HG03558 (cell line): ENCODE measurements around the gene ZNF789.
A peak's percentile ranks its signal among the peaks of the same experiment; 100 is the strongest.

Experiments
- ATAC-seq: cut with Tn5 transposase; IDR thresholded peaks from one replicate; pipeline ENCODE4 v1.9.1; 2021; ENCODE audit warnings: moderate number of reproducible peaks; ENCODE audit not compliant: unreplicated experiment; ENCODE audit errors: extremely low read depth

ZNF789 gene

DNA sequence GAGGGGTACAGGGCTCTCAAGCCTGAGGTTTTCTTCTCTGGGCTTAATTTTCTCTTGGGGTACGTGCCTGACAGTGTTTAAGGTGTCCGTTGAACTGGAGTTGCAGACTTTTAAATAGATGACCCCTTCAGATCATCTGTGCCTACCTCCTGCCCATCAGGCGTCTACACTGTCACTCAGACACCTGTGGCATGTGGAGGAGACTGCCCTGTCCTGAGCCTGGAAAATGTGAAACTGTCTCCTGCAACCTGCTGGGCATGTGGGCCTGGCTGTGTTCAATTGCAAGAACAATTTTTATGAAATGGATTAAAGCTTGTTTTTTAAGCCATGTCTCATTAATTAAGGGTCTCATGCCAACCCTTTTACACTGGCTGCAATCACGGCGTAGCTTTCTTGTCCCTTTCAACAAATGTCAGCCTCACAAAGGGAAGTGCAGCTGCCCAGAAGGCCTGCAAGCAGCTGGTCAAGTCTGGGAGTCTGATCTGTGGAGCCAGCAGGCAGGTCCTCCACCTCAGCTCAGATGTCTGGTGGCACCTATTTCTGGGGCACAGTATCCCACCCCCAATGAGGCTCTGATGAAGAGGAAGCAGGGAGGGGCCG is 15.5 kb upstream of the ZNF789 start:
- ATAC-seq, result no peak

GRCh38 chr7:99457650-99458493 is 14.8 kb upstream of the ZNF789 start:
- no peak for ATAC-seq

- ATAC-seq, result no peak
Observed at GRCh38 chr7:99459087-99459486, 13.6 kb upstream of the ZNF789 start.

DNA sequence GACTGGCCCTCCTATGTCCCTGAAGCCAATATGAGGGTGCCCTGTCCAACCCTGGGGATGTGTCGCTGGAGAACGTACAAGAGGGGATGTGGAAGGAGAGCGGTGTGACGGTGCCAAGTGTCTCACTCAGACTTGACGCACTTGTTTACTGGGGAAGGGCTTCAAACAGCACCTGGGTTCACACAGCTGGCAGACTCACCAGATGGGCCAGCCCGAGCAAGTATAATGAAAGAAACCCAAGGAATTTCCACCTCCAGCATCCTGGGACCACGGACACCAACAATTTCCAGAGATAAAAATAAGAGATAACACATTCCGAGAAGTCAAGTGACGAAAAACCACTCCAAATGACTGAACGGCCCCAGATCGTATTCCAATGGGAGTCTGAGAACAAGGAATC is 12.0 kb upstream of the ZNF789 start:
- no peak for ATAC-seq

- ATAC-seq, result no peak
Observed at GRCh38 chr7:99461221-99461620, 11.5 kb upstream of the ZNF789 start.

GRCh38 chr7:99465421-99465768 is 7.3 kb upstream of the ZNF789 start:
- no peak for ATAC-seq

- ATAC-seq, result no peak
Observed at GRCh38 chr7:99468336-99468918, 4.3 kb upstream of the ZNF789 start.

DNA sequence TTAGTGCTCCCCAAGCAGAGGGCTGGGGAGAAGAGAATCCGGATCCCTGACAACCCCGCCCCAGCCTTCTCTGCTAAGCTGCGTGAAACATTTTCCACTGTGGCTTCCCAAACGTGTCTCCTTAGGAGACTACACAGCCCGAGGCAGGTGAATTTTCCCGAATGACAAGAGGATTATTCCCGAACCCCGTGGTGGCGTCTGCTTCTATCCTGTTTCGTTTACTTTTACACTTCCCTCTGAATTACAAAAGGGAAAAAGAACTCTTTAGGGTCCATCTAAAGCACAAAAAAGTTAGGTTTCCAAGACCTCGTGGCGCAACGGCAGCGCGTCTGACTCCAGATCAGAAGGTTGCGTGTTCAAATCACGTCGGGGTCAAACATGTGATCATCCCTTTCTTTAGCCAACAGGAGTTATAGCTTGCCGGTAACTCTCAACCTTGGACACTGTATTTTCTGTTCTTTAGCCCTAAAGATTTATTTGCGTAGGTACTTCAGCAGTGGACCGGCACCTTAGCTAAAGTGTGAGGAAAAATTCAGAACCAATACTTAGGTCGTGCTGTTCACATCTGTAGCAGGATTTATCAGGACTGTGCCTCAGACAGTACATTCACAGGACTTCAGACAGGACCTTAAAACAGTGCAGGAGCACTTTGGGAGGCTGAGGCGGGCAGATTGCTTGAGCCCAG is 3.2 kb upstream of the ZNF789 start:
- no peak for ATAC-seq

DNA sequence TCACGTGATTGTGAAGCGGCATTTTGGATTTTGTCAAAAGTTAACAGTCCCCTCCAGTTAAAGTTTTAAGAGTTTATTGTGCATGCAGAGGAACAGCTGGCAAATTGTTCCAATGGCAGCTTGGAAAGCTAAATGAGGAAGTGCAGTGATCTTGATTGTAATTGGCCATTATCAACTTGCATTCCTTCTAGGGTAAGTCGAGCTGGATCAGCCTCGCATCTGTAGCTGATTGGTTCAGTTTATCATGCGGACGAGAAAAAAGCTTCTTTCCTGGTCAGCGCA is 566 bp downstream of the ZNF789 start:
- no peak for ATAC-seq

- no peak for ATAC-seq
Observed at GRCh38 chr7:99476107-99476506, 3.4 kb downstream of the ZNF789 start.

DNA sequence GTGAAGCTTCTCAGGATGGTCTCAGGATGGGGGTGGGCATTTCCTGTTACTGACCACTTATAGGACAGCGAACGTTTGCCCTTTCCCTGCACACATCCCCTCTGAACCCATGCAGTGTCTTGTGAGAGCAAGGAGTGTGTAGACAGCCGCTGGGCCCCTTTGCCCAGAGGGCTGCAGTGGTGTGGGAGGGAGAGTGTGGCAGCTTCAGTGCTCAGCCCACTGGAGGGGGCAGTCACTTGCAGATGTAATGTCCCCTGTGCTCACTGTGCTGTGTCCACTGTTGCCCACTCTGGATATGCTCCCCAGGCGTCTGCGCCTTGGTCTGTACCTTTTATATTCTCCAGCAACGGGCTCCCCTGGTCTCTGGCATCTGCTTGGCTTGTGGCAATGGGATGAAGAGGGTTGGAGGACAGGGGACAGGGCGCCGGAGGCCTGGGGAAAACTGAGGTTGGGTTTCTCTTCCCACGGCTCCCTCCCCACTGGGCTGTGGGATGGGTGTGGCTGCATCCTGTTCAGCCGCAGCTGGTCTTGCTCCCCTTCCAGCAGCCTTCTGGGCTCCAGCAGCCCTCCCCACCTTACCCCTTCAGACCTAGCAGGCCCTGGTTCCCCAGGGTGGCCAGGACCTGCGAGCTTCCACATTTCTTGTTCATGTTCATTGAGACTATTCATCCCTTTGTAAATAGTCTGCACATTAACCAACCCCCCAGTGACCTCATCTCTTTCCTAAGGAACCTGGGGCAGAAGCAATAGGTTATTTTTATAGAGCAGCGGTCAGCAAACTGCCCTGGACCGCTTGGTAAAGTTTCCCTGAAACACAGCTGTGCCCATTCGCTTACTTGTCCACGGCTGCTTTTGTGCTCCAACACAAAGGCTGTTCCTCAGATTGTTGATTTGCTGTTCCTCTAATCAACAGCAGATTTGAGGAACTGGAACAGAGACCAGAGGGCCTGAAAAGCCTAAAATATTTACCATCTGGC is 6.1 kb downstream of the ZNF789 start:
- no peak for ATAC-seq

DNA sequence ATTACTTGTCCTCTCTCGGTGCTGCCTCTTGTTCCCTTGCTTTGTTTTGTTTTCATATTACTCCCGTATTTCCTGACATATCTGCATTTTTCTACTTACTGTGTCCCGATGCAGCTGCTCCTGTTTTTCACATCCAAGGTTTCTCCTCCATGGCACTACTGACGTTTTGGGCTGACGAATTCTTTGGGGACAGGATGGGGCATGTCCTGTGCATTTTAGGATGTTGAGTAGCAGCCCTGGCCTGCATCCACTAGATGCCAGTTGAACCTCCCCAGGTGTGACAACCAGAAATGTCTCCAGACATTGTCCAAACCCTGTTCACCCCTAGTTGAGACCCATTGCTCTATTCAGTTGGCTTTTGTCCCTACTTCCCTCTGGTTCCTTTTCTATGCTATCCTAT is 12.4 kb downstream of the ZNF789 start:
- ATAC-seq, result no peak

DNA sequence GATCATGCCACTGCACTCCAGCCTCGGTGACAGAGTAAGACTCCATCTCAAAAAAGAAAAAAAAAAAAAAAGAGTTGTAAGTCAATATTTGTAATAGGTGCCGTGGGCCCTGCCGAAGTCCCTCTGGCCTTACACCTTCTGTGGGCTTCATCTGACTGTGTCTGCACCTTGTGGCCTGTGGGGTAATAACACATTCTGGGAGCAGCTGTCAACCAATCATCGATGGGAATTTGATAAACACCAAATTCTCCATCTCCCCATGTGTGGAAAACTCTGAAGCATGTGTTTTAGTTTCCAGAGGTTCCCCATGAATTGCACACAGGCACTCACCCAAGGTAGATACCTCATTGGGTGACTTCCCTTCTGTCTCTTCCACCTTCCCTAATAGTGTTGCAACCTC is 16.5 kb downstream of the ZNF789 start:
- ATAC-seq, result no peak

- ATAC-seq, result no peak
Observed at GRCh38 chr7:99490878-99491277, 18.2 kb downstream of the ZNF789 start.

- no peak for ATAC-seq
Observed at GRCh38 chr7:99493823-99494222, 21.1 kb downstream of the ZNF789 start.

DNA sequence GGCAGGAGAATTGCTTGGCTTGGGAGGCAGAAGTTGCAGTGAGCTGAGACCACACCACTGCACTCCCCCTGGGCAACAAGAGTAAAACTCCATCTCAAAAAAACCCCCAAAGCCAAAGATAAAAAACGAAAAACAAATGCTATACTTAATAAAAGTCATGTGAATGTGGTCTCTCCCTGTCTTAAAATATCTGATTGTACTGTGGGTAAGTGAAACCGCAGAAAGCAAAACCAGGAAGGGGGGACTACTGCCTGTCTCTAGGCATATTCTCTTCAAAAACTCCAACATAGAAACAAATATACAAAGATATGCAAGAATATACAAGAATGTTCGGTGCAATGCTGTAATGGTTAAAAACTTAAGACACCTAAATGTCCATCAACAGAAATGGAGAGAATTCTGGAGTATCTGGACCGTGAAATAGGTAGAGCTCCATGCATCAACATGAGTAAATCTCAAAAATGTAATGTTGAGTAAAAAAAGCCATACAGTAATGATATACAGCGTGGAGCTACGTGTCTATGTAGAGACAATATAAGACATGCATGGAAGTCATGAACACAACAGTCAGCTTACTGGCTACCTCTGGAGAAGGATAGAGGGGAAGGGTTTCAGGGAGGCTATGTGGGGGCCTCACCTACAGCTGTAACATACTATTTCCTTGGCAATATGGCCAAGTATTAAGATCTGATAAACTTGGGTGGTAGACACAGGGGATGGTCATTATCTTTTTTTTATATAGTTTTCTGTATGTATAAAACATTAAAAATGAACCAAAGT is 25.3 kb downstream of the ZNF789 start:
- ATAC-seq, result no peak

DNA sequence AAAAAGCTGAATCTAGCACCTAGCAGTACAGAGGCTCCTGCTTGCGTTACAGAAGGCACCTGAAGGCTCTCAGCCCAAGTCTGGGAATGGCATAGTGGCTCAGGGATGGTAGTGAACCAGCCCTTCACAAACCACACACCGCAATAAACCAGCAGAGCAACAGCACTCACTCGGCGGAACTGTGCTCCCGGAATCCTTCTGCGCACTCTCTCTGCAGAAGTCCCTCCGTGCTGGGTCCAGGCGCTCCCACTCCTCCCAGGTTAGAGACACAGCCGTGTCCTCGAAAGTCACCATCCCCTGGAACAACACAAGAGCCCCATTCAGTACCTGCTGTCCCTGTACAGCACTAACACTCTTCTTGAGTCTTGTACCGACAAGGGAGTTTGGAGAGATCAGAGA is 25.9 kb downstream of the ZNF789 start:
- no peak for ATAC-seq

DNA sequence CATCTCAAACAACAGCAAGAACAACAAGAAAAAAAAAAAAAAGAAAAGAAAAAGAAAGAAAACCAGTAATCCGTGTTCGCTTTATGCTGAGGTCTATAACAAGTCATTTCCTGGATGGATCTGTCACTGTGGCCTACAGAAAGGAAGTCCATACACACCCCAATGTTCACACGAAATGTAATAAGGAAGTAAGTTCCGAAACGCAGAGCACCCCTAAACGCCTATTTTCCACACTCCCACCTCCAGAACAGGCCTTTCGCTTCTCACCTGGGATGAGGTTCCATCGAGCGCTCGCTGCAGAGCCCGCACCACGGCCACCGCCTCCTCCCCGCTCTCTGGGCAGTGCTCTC is 26.7 kb downstream of the ZNF789 start:
- ATAC-seq, result no peak

GRCh38 chr7:99499721-99500636 is 27.3 kb downstream of the ZNF789 start, which contains the start of gene ZNF394:
Gene ZNF394, minus strand, starts transcription at chr7:99500281. Its CDS starts 188 bp downstream, at chr7:99500093.
- ATAC-seq, result peak; percentile 47
